DOHH2 (cell line): ENCODE results near the gene BNIP5.

Experiments
- H3F3A ChIP-seq: fragments of 200-600 bp; sonication (generic), shearing (Covaris generic); 2 replicates; pipeline ENCODE4 v1.6.0; 2016; ENCODE audit warnings: antibody characterized with exemption, mild to moderate bottlenecking; ENCODE audit not compliant: control insufficient read depth, insufficient read depth
- H3K27ac ChIP-seq: fragments of 200-600 bp; sonication (generic); 2 replicates; pipeline ENCODE4 v1.5.1; 2014; ENCODE audit warnings: low read depth, mild to moderate bottlenecking, low read length, moderate library complexity
- H3K27me3 ChIP-seq: fragments of 200-600 bp; sonication (generic); 2 replicates; pipeline ENCODE4 v1.6.1; 2014; ENCODE audit warnings: mild to moderate bottlenecking, low read length, mixed read lengths; ENCODE audit not compliant: control insufficient read depth
- H3K36me3 ChIP-seq: fragments of 200-600 bp; sonication (generic); 2 replicates; pipeline ENCODE4 v1.6.1; 2014; ENCODE audit warnings: mild to moderate bottlenecking, low read length, moderate library complexity, mixed read lengths; ENCODE audit not compliant: control insufficient read depth
- H3K4me1 ChIP-seq: fragments of 200-600 bp; sonication (generic); 2 replicates; pipeline ENCODE4 v1.6.1; 2014; ENCODE audit warnings: mild to moderate bottlenecking, low read length, mixed read lengths; ENCODE audit not compliant: control insufficient read depth
- H3K4me2 ChIP-seq: fragments of 200-600 bp; sonication (generic); 2 replicates; pipeline ENCODE4 v1.6.0; 2014; ENCODE audit warnings: mild to moderate bottlenecking, low read length, moderate library complexity
- H3K4me3 ChIP-seq: fragments of 200-600 bp; sonication (generic); 2 replicates; pipeline ENCODE4 v1.5.1; 2014; ENCODE audit warnings: mild to moderate bottlenecking, low read length, mixed read lengths
- H3K79me2 ChIP-seq: fragments of 200-600 bp; sonication (generic); 2 replicates; pipeline ENCODE4 v1.6.1; 2014; ENCODE audit warnings: mild to moderate bottlenecking, low read length, mixed read lengths; ENCODE audit not compliant: control insufficient read depth
- H3K9me2 ChIP-seq: fragments of 200-600 bp; sonication (generic); replicated peaks from 2 replicates; pipeline ENCODE4 v1.6.1; 2014; ENCODE audit warnings: mild to moderate bottlenecking, low read length, mixed read lengths; ENCODE audit not compliant: control insufficient read depth
- H3K9me3 ChIP-seq: fragments of 200-600 bp; sonication (generic); 2 replicates; pipeline ENCODE4 v1.6.1; 2014; ENCODE audit warnings: antibody characterized with exemption, low read length, mixed read lengths; ENCODE audit not compliant: control insufficient read depth, insufficient read depth
- H4K20me1 ChIP-seq: fragments of 200-600 bp; sonication (generic); 2 replicates; pipeline ENCODE4 v1.6.0; 2014; ENCODE audit warnings: low read depth, mild to moderate bottlenecking, antibody characterized with exemption, low read length, moderate library complexity; ENCODE audit not compliant: control insufficient read depth, insufficient read depth
- CTCF ChIP-seq: fragments of 200-600 bp; sonication (generic); IDR thresholded peaks from one replicate; pipeline ENCODE4 v1.5.1; 2014; ENCODE audit warnings: antibody characterized with exemption, mild to moderate bottlenecking, low read depth, low read length; ENCODE audit not compliant: poor library complexity, severe bottlenecking
- EZH2phosphoT487 ChIP-seq: fragments of 200-600 bp; sonication (generic); IDR thresholded peaks from 2 replicates; pipeline ENCODE4 v1.6.1; 2017; ENCODE audit warnings: borderline replicate concordance, mild to moderate bottlenecking, antibody characterized with exemption, low read length, moderate library complexity, mixed read lengths

The BNIP5 gene

DNA sequence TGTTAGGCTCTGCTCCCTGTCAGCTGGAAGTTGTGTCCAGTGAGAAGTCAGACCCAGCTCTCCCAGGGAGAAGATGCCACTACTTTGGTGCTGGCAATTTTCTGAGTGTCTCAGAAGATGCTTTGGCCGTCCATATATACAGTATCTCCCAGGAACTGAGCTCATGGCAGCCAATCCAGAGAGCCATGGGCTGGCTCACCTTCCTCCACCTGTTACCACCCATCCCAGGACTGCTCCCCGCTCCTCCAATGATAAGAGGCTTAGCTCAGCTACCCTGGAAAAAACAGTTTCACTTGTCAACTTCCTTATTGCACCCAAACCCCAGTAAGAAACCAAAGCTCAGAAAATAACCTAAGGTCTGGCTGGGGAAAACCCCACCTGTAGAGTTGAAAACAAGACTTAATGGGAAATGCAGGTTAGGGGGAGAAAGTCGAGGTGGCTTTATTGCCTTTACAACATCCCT lies at the start of gene BNIP5:
Gene BNIP5, minus strand, starts transcription at position 110 of the 463 bp plus-strand sequence. CDS start 6,198 bp downstream, outside the sequence.
- no peaks in the 10 kb centered on the region for H4K20me1 ChIP-seq
- no peaks in the 10 kb centered on the region for H3K9me2 ChIP-seq
- H3K79me2 ChIP-seq, result no peaks in the 10 kb centered on the region
- H3K27me3 ChIP-seq, result peaks cover 69% of the 10 kb centered on the region
- H3K4me3 ChIP-seq, result no peak within 1 kb of the TSS
- TF ChIP-seq CTCF (no peak), EZH2phosphoT487 (no peak)
- no peaks in the 10 kb centered on the region for H3K9me3 ChIP-seq
- no peaks in the 10 kb centered on the region for H3K36me3 ChIP-seq
- peaks cover 17% of the 10 kb centered on the region for H3K4me1 ChIP-seq
- no peak within 1 kb of the TSS for H3K27ac ChIP-seq
- no peak within 1 kb of the TSS for H3K4me2 ChIP-seq
- H3F3A ChIP-seq, result no peaks in the 10 kb centered on the region

- Histone ChIP-seq H3K4me1 (peaks cover 63% of the 10 kb centered on the region), H3K79me2 (no peaks in the 10 kb centered on the region), H3K36me3 (no peaks in the 10 kb centered on the region), H3K4me2 (peak overlapping the region; percentile 63), H3K9me3 (no peaks in the 10 kb centered on the region), H4K20me1 (no peaks in the 10 kb centered on the region), H3K27ac (no peak overlapping the region), H3K27me3 (peaks cover 34% of the 10 kb centered on the region), H3F3A (no peaks in the 10 kb centered on the region), H3K4me3 (no peak overlapping the region), H3K9me2 (no peaks in the 10 kb centered on the region)
- no peak for TF ChIP-seq EZH2phosphoT487
- TF ChIP-seq CTCF, result no peak
Observed at GRCh38 chr6:36384095-36384494, 47.4 kb upstream of the BNIP5 start.

- H3K27ac ChIP-seq, result peak overlapping the region; percentile 8; the same call in 1 of the 2 replicates
- no peaks in the 10 kb centered on the region for H3K9me2 ChIP-seq
- no peaks in the 10 kb centered on the region for H3K79me2 ChIP-seq
- no peak for TF ChIP-seq EZH2phosphoT487
- no peak for TF ChIP-seq CTCF
- no peaks in the 10 kb centered on the region for H4K20me1 ChIP-seq
- no peaks in the 10 kb centered on the region for H3F3A ChIP-seq
- peaks cover 68% of the 10 kb centered on the region for H3K4me1 ChIP-seq
- H3K4me2 ChIP-seq, result peak overlapping the region; percentile 63
- peak overlapping the region; percentile 45 for H3K4me3 ChIP-seq
- no peaks in the 10 kb centered on the region for H3K9me3 ChIP-seq
- H3K36me3 ChIP-seq, result no peaks in the 10 kb centered on the region
- H3K27me3 ChIP-seq, result peaks cover 30% of the 10 kb centered on the region
Observed at GRCh38 chr6:36383606-36384005, 46.9 kb upstream of the BNIP5 start.
